NCI-H1436 treated with DMSO at 0.1 percent for 48 hours (cell line): Measurements from ENCODE around the gene TMEM219.
"Not testable (repeated sequence)": the region's sequence is repeated elsewhere in the genome, so short reads cannot be mapped to it uniquely, and the experiment has no call there.

Experiments
- DNase-seq: peaks from one replicate; lab custom pipeline; 2025; lab: John Stamatoyannopoulos, UW

TMEM219 gene

GRCh38 chr16:30011714-30012504, 50.0 kb downstream of the TMEM219 start:
- no peak for DNase-seq

GRCh38 chr16:30012598-30012997, 50.7 kb downstream of the TMEM219 start:
- DNase-seq, result not testable (repeated sequence)

GRCh38 chr16:30015450-30015849, 53.6 kb downstream of the TMEM219 start:
- not testable (repeated sequence) for DNase-seq

GRCh38 chr16:30016555-30017276, 54.8 kb downstream of the TMEM219 start:
- no peak for DNase-seq

- DNase-seq, result no peak
Observed at GRCh38 chr16:30017277-30017656, 55.4 kb downstream of the TMEM219 start.

- not testable (repeated sequence) for DNase-seq
Observed at GRCh38 chr16:30017937-30018336, 56.1 kb downstream of the TMEM219 start.

- no peak for DNase-seq
Observed at GRCh38 chr16:30018731-30019158, 56.9 kb downstream of the TMEM219 start.
